Activated CD4-positive, alpha-beta T cell treated with anti-CD3 and anti-CD28 coated beads, Interleukin-2, amount 10 ng/mL, durations not matched to agents 7 days and 5 days (primary cell): ENCODE measurements around the gene TTI1. TPM values are rescaled to one million over a fixed set of nuclear protein-coding genes. Genes with fewer than 3 reads are reported as not detected.

Experiments
- total RNA-seq, 2 experiments: library from RNA; stranded (reverse); gene quantifications; one replicate each; pipeline ENCODE4 v1.2.3, GENCODE V29; 2021

Gene TTI1
- total RNA-seq, 2 experiments from 2014 or later: 30.2 to 32.4 TPM

Other genes starting within 250 kb of the TTI1 start
- not detected for gene VSTM2L, start 130.3 kb downstream of the TTI1 start, total RNA-seq
- gene RPRD1B, start 290 bp upstream of the TTI1 start, total RNA-seq: 10 to 100 TPM; 35.9 to 37.0 TPM
- gene TGM2, start 131.8 kb upstream of the TTI1 start, total RNA-seq: under 1 TPM; 0.07 to 0.21 TPM
- not detected for gene KIAA1755, start 227.3 kb upstream of the TTI1 start, total RNA-seq